Gastrocnemius medialis (tissue), 4 donors: ENCODE measurements around the gene VAV1.

Experiments used
- CTCF ChIP-seq, 5 experiments: fragments of 450-650 bp in 3 of 5; fragments of 200-600 bp in 2 of 5; sonication (generic) in 2 of 5; IDR thresholded peaks in 4 of 5; conservative IDR thresholded peaks in 1 of 5; 1 replicate in 4 of 5; 2 replicates in 1 of 5; pipeline ENCODE4 v1.5.1; 2016 to 2019; ENCODE audit warnings: antibody characterized with exemption in 5 of 5, mild to moderate bottlenecking in 3 of 5, moderate library complexity in 3 of 5
- POLR2A ChIP-seq, 2 donors: fragments of 450-650 bp; IDR thresholded peaks; one replicate each; pipeline ENCODE4 v1.6.1; 2017; ENCODE audit warnings: antibody characterized with exemption in 2 of 2, mild to moderate bottlenecking in 2 of 2, moderate library complexity in 2 of 2

- TF ChIP-seq CTCF (IDR thresholded peaks at IDR 0.05 in 4 of 5, conservative IDR thresholded peaks at IDR 0.05 in 1 of 5) = no peak
- no peak for TF ChIP-seq POLR2A (IDR thresholded peaks at IDR 0.05)
Observed at GRCh38 chr19:6728346-6728745, 44.2 kb upstream of the VAV1 start.
